Muscle of back (tissue), 13 donors: ENCODE results near the gene LARP1. TPM values are rescaled to one million over a fixed set of nuclear protein-coding genes. Genes with fewer than 3 reads are reported as not detected.
"Not testable (repeated sequence)": the region's sequence is repeated elsewhere in the genome, so short reads cannot be mapped to it uniquely, and the experiment has no call there.

ENCODE experiments used
- DNase-seq, 3 donors: peaks; one replicate each; pipeline versions ENCODE4 v3.0.0 to v3.0.0-alpha.2; 2013
- long read RNA-seq, 9 donors: transcript quantifications; one replicate each; lab custom pipeline, GENCODE V29; 2026
- polyA plus RNA-seq, 10 donors: library from polyadenylated mRNA; unstranded; fragments of 120-200 nt; gene quantifications; one replicate each; pipeline ENCODE4 v1.2.1, GENCODE V29; 2013; ENCODE audit not compliant: insufficient read length in 10 of 10

Gene LARP1
- polyA plus RNA-seq, result 100 to 1,000 TPM in 2 of 10 donors, 10 to 100 TPM in 8; 80.0 to 115 (median 91.8) TPM
- long read RNA-seq, donor 1, partial matches to known transcripts, result 0 of 2 reads
- long read RNA-seq, donor 1, other reads (novel, unspliced or antisense), result 0 of 2 reads
- long read RNA-seq, donor 2, partial matches to known transcripts, result 20 of 22 reads
- long read RNA-seq, donor 2, other reads (novel, unspliced or antisense), result 0 of 22 reads
- long read RNA-seq, donor 3, result 0 reads
- long read RNA-seq, donor 4, partial matches to known transcripts, result 0 of 2 reads
- long read RNA-seq, donor 4, other reads (novel, unspliced or antisense), result 0 of 2 reads
- long read RNA-seq, donor 5, partial matches to known transcripts, result 0 of 4 reads
- long read RNA-seq, donor 5, other reads (novel, unspliced or antisense), result 0 of 4 reads
- long read RNA-seq, donor 6, result 0 reads
- long read RNA-seq, donor 7, result 0 reads
- long read RNA-seq, donor 8, result 0 reads
- long read RNA-seq, donor 9, partial matches to known transcripts, result 0 of 1 reads
- long read RNA-seq, donor 9, other reads (novel, unspliced or antisense), result 0 of 1 reads

DNA sequence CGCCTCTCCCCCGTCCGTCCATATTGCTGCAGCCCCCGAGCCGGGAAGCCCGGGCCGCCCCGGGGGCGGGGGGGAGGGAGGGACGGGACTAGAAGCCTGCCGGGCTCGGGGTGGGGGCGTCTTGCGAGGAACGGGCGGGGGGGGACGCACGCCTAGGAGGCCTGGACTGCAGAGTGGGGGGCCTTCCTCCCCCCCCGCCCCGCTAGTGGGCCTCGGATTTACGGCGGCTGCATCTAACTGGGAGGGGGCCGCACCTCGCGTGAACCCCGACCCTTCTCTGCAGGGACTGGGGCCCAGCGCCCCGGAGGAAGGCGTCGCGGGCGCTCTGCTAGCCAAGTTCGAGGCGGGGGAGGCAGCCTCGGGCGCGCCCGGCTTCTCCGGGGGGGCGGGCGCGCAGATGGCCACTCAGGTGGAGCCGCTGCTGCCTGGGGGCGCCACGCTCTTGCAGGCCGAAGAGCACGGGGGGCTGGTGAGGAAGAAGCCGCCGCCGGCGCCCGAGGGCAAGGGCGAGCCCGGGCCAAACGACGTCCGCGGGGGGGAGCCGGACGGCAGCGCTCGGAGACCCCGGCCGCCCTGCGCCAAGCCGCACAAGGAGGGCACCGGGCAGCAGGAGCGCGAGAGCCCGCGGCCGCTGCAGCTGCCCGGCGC, at the start of gene LARP1:
LARP1 (plus strand) TSS at position 17 of the 648 bp plus-strand sequence; CDS start at position 398, 381 bp downstream.
- DNase-seq, result peak in 2 of 3 donors; percentile 61 to 84

DNA sequence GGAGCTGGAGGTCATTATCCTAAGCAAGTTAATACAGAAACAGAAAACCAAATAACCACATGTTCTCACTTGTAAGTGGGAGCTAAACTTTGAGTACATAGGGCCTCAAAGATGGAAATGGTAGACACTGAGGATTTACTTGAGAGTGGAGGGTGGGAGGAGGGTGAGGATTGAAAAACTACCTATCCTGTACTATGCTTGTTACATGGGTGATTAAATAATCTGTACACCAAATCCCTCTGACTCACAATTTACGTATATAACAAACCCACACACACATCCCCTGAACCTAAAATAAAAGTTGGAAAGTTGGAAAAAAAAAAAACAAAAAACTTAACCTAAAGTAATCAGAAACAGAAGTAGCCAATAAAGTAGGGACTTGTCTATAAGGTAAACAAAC, 48.8 kb upstream of the LARP1 start:
- no peak for DNase-seq

GRCh38 chr5:154707641-154708040, 47.5 kb upstream of the LARP1 start:
- DNase-seq, result no peak

- DNase-seq, result no peak
Measured at GRCh38 chr5:154708207-154708606, 47.0 kb upstream of the LARP1 start.

DNA sequence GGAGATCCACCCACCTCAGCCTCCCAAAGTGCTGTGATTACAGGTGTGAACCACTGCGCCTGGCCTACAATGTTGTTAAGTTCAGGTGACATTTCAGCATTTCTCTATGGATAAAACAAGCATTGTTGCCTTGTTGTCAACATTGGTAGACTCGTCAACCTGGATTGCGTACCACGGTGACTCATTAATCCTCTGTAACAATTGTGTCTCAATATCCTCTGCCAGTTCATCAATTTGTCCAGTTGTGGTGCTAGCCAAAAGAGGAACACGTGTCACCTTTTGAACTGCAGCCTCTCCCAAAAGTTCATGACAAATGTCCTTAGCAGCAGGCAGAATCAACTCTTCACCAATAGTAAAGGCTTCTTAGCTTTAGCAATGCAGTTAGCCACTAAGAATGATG, 46.3 kb upstream of the LARP1 start:
- no peak for DNase-seq

- DNase-seq, result no peak
Measured at GRCh38 chr5:154709368-154710305, 45.5 kb upstream of the LARP1 start.

GRCh38 chr5:154712518-154713437, 42.4 kb upstream of the LARP1 start:
- no peak for DNase-seq

DNA sequence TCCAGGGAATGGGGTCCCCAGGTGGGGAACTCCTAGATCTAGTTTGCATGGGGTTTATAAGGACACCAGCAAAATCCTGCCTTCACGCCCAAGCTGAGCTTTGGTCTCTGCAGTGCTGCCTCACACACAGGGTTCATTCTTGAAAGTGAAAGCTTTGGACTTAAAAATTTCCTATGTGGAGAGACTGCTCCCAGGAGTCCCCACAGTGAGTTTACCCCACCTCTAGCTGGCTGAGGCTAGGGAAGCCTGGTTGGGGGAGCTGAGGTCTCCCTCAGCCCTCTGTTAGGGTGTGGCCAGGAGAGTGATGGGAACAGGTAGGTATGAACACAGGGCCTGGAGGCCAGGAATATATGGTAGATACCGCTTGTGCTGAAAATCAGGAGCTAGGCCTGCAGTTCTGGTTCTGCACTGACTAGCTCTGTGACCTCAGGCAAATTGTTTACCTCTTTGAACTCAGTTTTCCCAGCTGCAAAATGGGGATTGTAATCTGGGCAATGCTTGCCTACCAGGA, 41.5 kb upstream of the LARP1 start:
- no peak for DNase-seq

DNA sequence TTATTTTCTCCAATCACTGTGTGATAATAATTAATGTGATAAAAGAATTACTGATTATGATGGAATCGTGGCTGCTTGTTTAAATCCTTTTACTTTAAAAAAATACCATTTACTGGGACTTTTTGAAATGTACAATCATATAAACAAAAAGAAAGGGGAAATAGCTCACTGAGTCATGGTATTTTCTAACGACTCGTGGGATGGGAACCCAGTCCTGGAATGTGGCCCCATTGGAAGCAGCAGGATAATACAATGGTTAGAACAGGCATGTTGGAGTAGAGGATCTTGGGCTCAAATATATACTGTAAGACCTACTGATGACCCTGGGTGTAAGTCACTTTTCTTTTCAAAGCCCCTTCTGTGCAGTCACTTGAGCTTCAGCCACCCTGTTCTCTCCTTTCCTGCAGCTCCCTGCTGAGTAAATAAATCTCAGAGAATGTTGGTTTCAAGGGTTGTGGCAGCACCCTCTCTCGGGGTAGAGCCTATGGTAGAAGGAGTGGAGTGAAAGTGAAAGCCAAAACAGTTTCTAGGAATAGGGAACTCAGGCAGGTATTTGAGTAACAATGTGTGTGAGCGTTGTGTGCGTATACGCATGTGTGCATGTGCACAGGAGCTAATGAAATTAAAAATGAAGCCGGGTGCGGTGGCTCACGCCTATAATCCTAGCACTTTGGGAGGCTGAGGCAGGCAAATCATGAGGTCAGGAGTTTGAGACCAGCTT, 40.8 kb upstream of the LARP1 start:
- no peak for DNase-seq

GRCh38 chr5:154721481-154722058, 33.6 kb upstream of the LARP1 start:
- DNase-seq, result no peak

DNA sequence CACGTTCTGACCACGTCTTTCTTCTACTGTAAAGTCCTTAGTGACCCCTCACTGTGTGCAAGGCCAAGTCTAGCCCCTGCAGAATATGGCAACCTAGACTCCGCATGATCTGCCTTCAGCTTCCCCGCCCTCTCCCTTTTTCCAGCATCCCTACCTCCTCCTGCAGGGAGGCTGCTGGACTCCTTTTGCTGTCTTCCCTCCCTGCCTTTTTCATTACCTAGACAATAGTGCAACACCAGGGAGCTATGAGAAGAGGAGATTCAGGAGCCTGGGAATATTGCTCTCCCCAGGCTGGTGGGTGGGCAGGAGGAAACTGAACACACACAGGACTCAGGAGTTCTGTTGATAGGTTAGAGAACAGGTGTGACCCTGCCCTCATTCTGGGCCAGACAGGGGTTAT, 33.1 kb upstream of the LARP1 start:
- no peak for DNase-seq

DNA sequence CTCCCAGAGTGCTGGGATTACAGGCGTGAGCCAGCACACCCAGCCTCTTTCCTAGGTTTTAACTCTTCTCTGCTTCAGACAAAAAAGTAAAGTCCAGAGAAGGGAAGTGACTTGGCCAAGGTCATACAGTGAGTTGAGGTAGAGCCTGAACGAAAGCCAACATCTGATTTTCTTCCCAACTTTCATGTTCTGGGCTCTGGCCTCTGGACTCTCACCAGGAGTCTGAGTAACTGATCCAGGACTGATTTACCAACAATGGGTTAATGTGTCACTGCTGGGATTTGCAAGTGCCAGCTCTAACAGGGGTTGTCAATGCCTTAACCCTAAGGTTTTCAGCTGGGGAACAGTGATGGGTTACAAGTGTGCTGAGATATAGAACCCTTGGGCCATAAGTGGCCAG, 32.2 kb upstream of the LARP1 start:
- no peak for DNase-seq

- no peak for DNase-seq
Measured at GRCh38 chr5:154723740-154724505, 31.3 kb upstream of the LARP1 start.

GRCh38 chr5:154727361-154727760, 27.8 kb upstream of the LARP1 start:
- DNase-seq, result no peak

- DNase-seq, result no peak
Measured at GRCh38 chr5:154728939-154729588, 26.1 kb upstream of the LARP1 start.

DNA sequence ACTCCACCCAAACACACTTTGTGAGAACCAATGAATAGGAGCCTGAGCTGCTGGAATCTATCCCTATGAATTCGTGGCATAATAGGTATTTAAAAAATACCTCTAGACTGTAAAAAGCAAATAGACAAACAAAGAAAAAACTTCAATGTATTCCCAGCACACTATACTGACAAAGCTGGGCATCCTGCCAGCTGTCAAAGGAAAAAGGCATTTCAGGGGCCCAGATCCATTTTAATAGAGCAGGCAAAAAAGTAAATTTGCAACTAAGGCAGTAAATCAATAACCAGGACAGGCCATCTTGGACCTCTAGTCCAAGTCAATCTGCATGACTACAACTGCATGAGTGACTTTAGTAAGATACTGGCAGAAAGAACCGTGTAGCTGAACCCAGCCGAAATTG, 25.6 kb upstream of the LARP1 start:
- DNase-seq, result no peak

GRCh38 chr5:154730761-154731160, 24.4 kb upstream of the LARP1 start:
- not testable (repeated sequence) for DNase-seq

DNA sequence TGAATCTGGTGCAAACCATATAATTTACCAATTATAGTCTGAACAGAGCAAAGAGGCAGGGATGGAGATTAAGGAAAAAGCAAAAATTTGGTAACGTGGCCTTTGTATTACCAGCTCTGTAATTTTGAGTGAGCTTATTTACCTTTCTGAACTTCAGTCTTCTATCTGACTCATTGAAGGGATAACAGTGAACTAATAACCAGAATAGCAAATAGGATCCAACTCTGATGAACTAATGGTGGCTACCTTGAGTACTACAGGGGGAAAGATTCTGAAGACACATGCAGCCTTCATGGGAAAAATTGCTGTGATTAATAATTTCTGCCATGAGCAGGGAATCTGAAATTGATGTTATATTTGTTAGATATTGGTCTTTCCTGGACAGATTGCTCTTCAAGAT, 23.0 kb upstream of the LARP1 start:
- no peak for DNase-seq
